GM23338 (cell line): ENCODE results near the gene ANKRD44. TPM values are rescaled to one million over a fixed set of nuclear protein-coding genes. Genes with fewer than 3 reads are reported as not detected.

Experiments
- ATAC-seq: fragments of 200-7000 bp; cut with Tn5 transposase; 3 replicates; pipeline ENCODE4 v1.9.1; 2020
- DNase-seq: peaks from one replicate; pipeline ENCODE4 v3.0.0-alpha.2; 2015; ENCODE audit warnings: low spot score
- H2AFZ ChIP-seq: fragments of 200-600 bp; sonication (generic); 2 replicates; pipeline ENCODE4 v1.8.0; 2016; ENCODE audit warnings: antibody characterized with exemption, mild to moderate bottlenecking, moderate library complexity
- H3F3A ChIP-seq: fragments of 200-600 bp; sonication (generic); replicated peaks from 2 replicates; pipeline ENCODE4 v1.8.0; 2017; ENCODE audit warnings: antibody characterized with exemption, mixed run types, low read depth
- H3K27ac ChIP-seq: fragments of 200-600 bp; sonication (generic); 2 replicates; pipeline ENCODE4 v1.6.1; 2016; ENCODE audit warnings: low read depth
- H3K27me3 ChIP-seq: fragments of 200-600 bp; sonication (generic); 2 replicates; pipeline ENCODE4 v1.8.0; 2016; ENCODE audit warnings: mild to moderate bottlenecking, mixed run types, moderate library complexity; ENCODE audit not compliant: insufficient read depth
- H3K36me3 ChIP-seq: fragments of 200-600 bp; sonication (generic); 2 replicates; pipeline ENCODE4 v1.8.0; 2016; ENCODE audit warnings: mild to moderate bottlenecking; ENCODE audit not compliant: insufficient read depth
- H3K4me1 ChIP-seq: fragments of 200-600 bp; sonication (generic); 2 replicates; pipeline ENCODE4 v1.8.0; 2016; ENCODE audit warnings: mild to moderate bottlenecking, moderate library complexity; ENCODE audit not compliant: insufficient read depth
- H3K4me2 ChIP-seq: fragments of 200-600 bp; sonication (generic); 2 replicates; pipeline ENCODE4 v1.7.1; 2017; ENCODE audit warnings: mixed run types
- H3K4me3 ChIP-seq: fragments of 200-600 bp; sonication (generic); 2 replicates; pipeline ENCODE4 v1.6.1; 2016; ENCODE audit warnings: mixed run types
- H3K79me2 ChIP-seq: fragments of 200-600 bp; sonication (generic); replicated peaks from 2 replicates; pipeline ENCODE4 v1.8.0; 2017; ENCODE audit warnings: mild to moderate bottlenecking; ENCODE audit not compliant: insufficient read depth
- H3K9me2 ChIP-seq: fragments of 200-600 bp; sonication (generic); 2 replicates; pipeline ENCODE4 v1.8.0; 2017; ENCODE audit not compliant: insufficient read depth
- H4K20me1 ChIP-seq: fragments of 200-600 bp; sonication (generic); replicated peaks from 2 replicates; pipeline ENCODE4 v1.8.0; 2017; ENCODE audit warnings: mild to moderate bottlenecking; ENCODE audit not compliant: insufficient read depth
- H3K27ac Mint-ChIP-seq: 2 replicates; pipeline ENCODE4 v1.8.0; 2020; ENCODE audit warnings: inconsistent platforms, mild to moderate bottlenecking, moderate library complexity, mixed read lengths
- H3K27me3 Mint-ChIP-seq: 3 replicates; pipeline ENCODE4 v1.8.0; 2022; ENCODE audit warnings: low read depth, mild to moderate bottlenecking, moderate library complexity, mixed read lengths, inconsistent platforms; ENCODE audit not compliant: insufficient read depth, poor library complexity
- H3K36me3 Mint-ChIP-seq: 3 replicates; pipeline ENCODE4 v1.8.0; 2021; ENCODE audit warnings: low read depth, mild to moderate bottlenecking, inconsistent platforms, moderate library complexity, mixed read lengths
- H3K4me1 Mint-ChIP-seq: 3 replicates; pipeline ENCODE4 v1.8.0; 2020; ENCODE audit warnings: mild to moderate bottlenecking, inconsistent platforms, mixed read lengths
- H3K4me3 Mint-ChIP-seq: 3 replicates; pipeline ENCODE4 v1.8.0; 2021; ENCODE audit warnings: moderate library complexity, mild to moderate bottlenecking, inconsistent platforms, mixed read lengths
- H3K9me3 Mint-ChIP-seq: 3 replicates; pipeline ENCODE4 v1.8.0; 2020; ENCODE audit warnings: moderate library complexity, mild to moderate bottlenecking, inconsistent platforms, mixed read lengths
- EZH2 ChIP-seq: fragments of 200-600 bp; sonication (generic); IDR thresholded peaks from one replicate; pipeline ENCODE4 v1.8.0; 2017; ENCODE audit warnings: antibody characterized with exemption, mild to moderate bottlenecking, low read depth; ENCODE audit not compliant: unreplicated experiment
- EZH2phosphoT487 ChIP-seq: fragments of 200-600 bp; sonication (generic); IDR thresholded peaks from one replicate; pipeline ENCODE4 v1.8.1; 2018; ENCODE audit warnings: antibody characterized with exemption; ENCODE audit not compliant: unreplicated experiment
- NANOG ChIP-seq: IDR thresholded peaks from 2 replicates; pipeline ENCODE4 v1.6.1; 2016; ENCODE audit warnings: antibody characterized with exemption, borderline replicate concordance
- POLR2AphosphoS5 ChIP-seq: IDR thresholded peaks from 2 replicates; pipeline ENCODE4 v1.6.1; 2016; ENCODE audit warnings: antibody characterized with exemption, low read depth
- ZNF114 ChIP-seq: fragments of 250-450 bp; sonication (Bioruptor Pico); IDR thresholded peaks from 2 replicates; pipeline ENCODE4 v1.5.0; 2020; ENCODE audit warnings: mild to moderate bottlenecking, moderate library complexity
- ZNF331 ChIP-seq: fragments of 250-450 bp; sonication (Bioruptor Pico); IDR thresholded peaks from 2 replicates; pipeline ENCODE4 v1.5.0; 2020; ENCODE audit warnings: low read depth, mild to moderate bottlenecking, moderate library complexity
- polyA plus RNA-seq: library from polyadenylated mRNA; unstranded; fragments of >200 nt; fragmentation: Nextera tagmentation; extraction: Ambion mirVana; gene quantifications from 2 replicates; pipeline ENCODE4 v1.2.1, GENCODE V29; 2016
- total RNA-seq: library from RNA; depleted of rRNA; stranded (reverse); fragments of >200 nt; shearing (Covaris generic); gene quantifications from 2 replicates; pipeline ENCODE4 v1.2.3, GENCODE V29; 2014
- TF ChIP-seq, protein P1 (sequence below): IDR thresholded peaks from one replicate; pipeline ENCODE4 v1.6.1; 2018; ENCODE audit warnings: antibody characterized with exemption; ENCODE audit not compliant: unreplicated experiment
- TF ChIP-seq, protein P2 (sequence below): IDR thresholded peaks from 2 replicates; pipeline ENCODE4 v1.6.1; 2016; ENCODE audit warnings: antibody characterized with exemption

The ANKRD44 gene
- total and polyA plus RNA-seq, 2 experiments from 2014 or later = 0.44 to 0.56 TPM

- no peak for TF ChIP-seq ZNF114 (CRISPR knock-in tag)
- no peak for TF ChIP-seq POLR2AphosphoS5
- no peak for TF ChIP-seq EZH2phosphoT487
- TF ChIP-seq ZNF331 = no peak
- TF ChIP-seq, protein P1, sequence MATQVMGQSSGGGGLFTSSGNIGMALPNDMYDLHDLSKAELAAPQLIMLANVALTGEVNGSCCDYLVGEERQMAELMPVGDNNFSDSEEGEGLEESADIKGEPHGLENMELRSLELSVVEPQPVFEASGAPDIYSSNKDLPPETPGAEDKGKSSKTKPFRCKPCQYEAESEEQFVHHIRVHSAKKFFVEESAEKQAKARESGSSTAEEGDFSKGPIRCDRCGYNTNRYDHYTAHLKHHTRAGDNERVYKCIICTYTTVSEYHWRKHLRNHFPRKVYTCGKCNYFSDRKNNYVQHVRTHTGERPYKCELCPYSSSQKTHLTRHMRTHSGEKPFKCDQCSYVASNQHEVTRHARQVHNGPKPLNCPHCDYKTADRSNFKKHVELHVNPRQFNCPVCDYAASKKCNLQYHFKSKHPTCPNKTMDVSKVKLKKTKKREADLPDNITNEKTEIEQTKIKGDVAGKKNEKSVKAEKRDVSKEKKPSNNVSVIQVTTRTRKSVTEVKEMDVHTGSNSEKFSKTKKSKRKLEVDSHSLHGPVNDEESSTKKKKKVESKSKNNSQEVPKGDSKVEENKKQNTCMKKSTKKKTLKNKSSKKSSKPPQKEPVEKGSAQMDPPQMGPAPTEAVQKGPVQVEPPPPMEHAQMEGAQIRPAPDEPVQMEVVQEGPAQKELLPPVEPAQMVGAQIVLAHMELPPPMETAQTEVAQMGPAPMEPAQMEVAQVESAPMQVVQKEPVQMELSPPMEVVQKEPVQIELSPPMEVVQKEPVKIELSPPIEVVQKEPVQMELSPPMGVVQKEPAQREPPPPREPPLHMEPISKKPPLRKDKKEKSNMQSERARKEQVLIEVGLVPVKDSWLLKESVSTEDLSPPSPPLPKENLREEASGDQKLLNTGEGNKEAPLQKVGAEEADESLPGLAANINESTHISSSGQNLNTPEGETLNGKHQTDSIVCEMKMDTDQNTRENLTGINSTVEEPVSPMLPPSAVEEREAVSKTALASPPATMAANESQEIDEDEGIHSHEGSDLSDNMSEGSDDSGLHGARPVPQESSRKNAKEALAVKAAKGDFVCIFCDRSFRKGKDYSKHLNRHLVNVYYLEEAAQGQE = no peak
- no peak for TF ChIP-seq NANOG
Observed at GRCh38 chr2:197158591-197159550, 151.7 kb downstream of the ANKRD44 start (continued).

GRCh38 chr2:197157879-197158537, 152.6 kb downstream of the ANKRD44 start:
- DNase-seq (no peak), ATAC-seq (no peak)
- no peak overlapping the region for H3K4me2 ChIP-seq
- H4K20me1 ChIP-seq = no peaks in the 10 kb centered on the region
- Mint-ChIP-seq H3K4me1 (no peaks in the 10 kb centered on the region), H3K4me3 (no peak overlapping the region), H3K36me3 (no peaks in the 10 kb centered on the region), H3K27me3 (peaks cover 4% of the 10 kb centered on the region), H3K27ac (no peak overlapping the region), H3K9me3 (no peaks in the 10 kb centered on the region)
- H3K4me3 ChIP-seq = no peak overlapping the region
- no peaks in the 10 kb centered on the region for H3K79me2 ChIP-seq
- no peaks in the 10 kb centered on the region for H3K4me1 ChIP-seq
- no peaks in the 10 kb centered on the region for H3F3A ChIP-seq
- H3K27me3 ChIP-seq = no peaks in the 10 kb centered on the region
- no peak overlapping the region for H2AFZ ChIP-seq
- H3K9me2 ChIP-seq = peaks cover 1% of the 10 kb centered on the region
- H3K36me3 ChIP-seq = no peaks in the 10 kb centered on the region
- TF ChIP-seq ZNF331 = no peak
- no peak for TF ChIP-seq EZH2phosphoT487
- TF ChIP-seq, protein P1 = no peak
- TF ChIP-seq EZH2 = no peak
- TF ChIP-seq, protein P2, sequence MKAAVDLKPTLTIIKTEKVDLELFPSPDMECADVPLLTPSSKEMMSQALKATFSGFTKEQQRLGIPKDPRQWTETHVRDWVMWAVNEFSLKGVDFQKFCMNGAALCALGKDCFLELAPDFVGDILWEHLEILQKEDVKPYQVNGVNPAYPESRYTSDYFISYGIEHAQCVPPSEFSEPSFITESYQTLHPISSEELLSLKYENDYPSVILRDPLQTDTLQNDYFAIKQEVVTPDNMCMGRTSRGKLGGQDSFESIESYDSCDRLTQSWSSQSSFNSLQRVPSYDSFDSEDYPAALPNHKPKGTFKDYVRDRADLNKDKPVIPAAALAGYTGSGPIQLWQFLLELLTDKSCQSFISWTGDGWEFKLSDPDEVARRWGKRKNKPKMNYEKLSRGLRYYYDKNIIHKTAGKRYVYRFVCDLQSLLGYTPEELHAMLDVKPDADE = no peak
- H3K27ac ChIP-seq = no peak overlapping the region
